HCT116 (cell line): Measurements from ENCODE around the gene DPY30. TPM values are rescaled to one million over a fixed set of nuclear protein-coding genes. Genes with fewer than 3 reads are reported as not detected.

Experiments used
- ATAC-seq: fragments of 200-7000 bp; cut with Tn5 transposase; 2 replicates; pipeline ENCODE4 v1.9.1; 2020; ENCODE audit warnings: mild to moderate bottlenecking, moderate library complexity
- BruUV-seq: library from RNA; stranded (reverse); fragments of 400-500 nt; replicated peaks from 2 replicates; lab custom pipeline; 2021; lab: Mats Ljungman, UMichigan
- CTCF ChIA-PET: fragments of 300-600 bp; sonication (Branson Sonifier 250); formaldehyde crosslinking; loops from one replicate; lab custom pipeline; 2021; ENCODE audit warnings: antibody characterized with exemption; lab: Charles Lee
- POLR2A ChIA-PET: fragments of 300-600, 350-600 bp; sonication (Branson Sonifier 250); formaldehyde crosslinking; loops from one replicate; lab custom pipeline; 2021; ENCODE audit warnings: antibody characterized with exemption; lab: Charles Lee
- RAD21 ChIA-PET, 2 experiments: fragments of 300-600 bp; sonication (Branson Sonifier 250); formaldehyde crosslinking; loops; one replicate each; lab custom pipeline; 2023; ENCODE audit warnings: low total read pairs in 2 of 2; ENCODE audit not compliant: uncharacterized antibody in 2 of 2, unreplicated experiment in 2 of 2, low non-redundant PET in 1 of 2; lab: Charles Lee
- DNase-seq: peaks from one replicate; pipeline ENCODE4 v3.0.0-alpha.2; 2010; ENCODE audit warnings: low read depth, low spot score
- H2AFZ ChIP-seq: fragments of 200-600 bp; shearing (Covaris generic), sonication (generic); 2 replicates; pipeline ENCODE4 v1.6.1; 2017; ENCODE audit warnings: low read depth, mixed run types, mixed read lengths, antibody characterized with exemption, low read length; ENCODE audit not compliant: poor library complexity, severe bottlenecking
- H3K27ac ChIP-seq: 2 replicates; pipeline ENCODE4 v1.5.1; 2012; ENCODE audit warnings: low read depth, low read length
- H3K27me3 ChIP-seq: fragments of 200-600 bp; sonication (generic); 2 replicates; pipeline ENCODE4 v1.6.1; 2016; ENCODE audit warnings: mixed run types, low read length, mixed read lengths; ENCODE audit not compliant: insufficient read depth
- H3K36me3 ChIP-seq, 2 experiments: fragments of 200-500 bp in 1 of 2; fragments of 200-600 bp in 1 of 2; sonication (Bioruptor generic) in 1 of 2; sonication (generic) in 1 of 2; 2 replicates each; pipeline versions ENCODE4 v1.5.1 to v1.6.1; 2014 to 2016; ENCODE audit warnings: low read length in 2 of 2, inconsistent platforms in 1 of 2, mixed read lengths in 1 of 2, mixed run types in 1 of 2; ENCODE audit not compliant: insufficient read depth in 2 of 2, control insufficient read depth in 1 of 2
- H3K4me1 ChIP-seq, 2 experiments: fragments of 200-600 bp in 1 of 2; sonication (generic) in 1 of 2; 2 replicates each; pipeline versions ENCODE4 v1.5.1 to v1.6.1; 2012 to 2017; ENCODE audit warnings: low read length in 2 of 2, inconsistent platforms in 1 of 2, mild to moderate bottlenecking in 1 of 2, mixed read lengths in 1 of 2, mixed run types in 1 of 2, moderate library complexity in 1 of 2; ENCODE audit not compliant: insufficient read depth in 2 of 2, control insufficient read depth in 1 of 2
- H3K4me2 ChIP-seq: fragments of 200-600 bp; sonication (generic); 2 replicates; pipeline ENCODE4 v1.6.1; 2017; ENCODE audit warnings: mixed run types, low read length, mixed read lengths
- H3K4me3 ChIP-seq, 2 experiments: fragments of 200-600 bp in 1 of 2; sonication (generic) in 1 of 2; replicated peaks in 1 of 2; 2 replicates each; pipeline ENCODE4 v1.5.1; 2011 to 2016; ENCODE audit warnings: low read length in 2 of 2, control low read depth in 1 of 2, low read depth in 1 of 2, mild to moderate bottlenecking in 1 of 2, mixed read lengths in 1 of 2, mixed run types in 1 of 2
- H3K79me2 ChIP-seq: fragments of 200-600 bp; sonication (generic); 2 replicates; pipeline ENCODE4 v1.6.1; 2017; ENCODE audit warnings: mild to moderate bottlenecking, mixed run types, low read length, moderate library complexity, mixed read lengths; ENCODE audit not compliant: insufficient read depth
- H3K9ac ChIP-seq: fragments of 200-600 bp; sonication (generic); 2 replicates; pipeline ENCODE4 v1.6.1; 2016; ENCODE audit warnings: low read length, mixed read lengths
- H3K9me2 ChIP-seq: fragments of 200-600 bp; sonication (generic), shearing (Covaris generic); 2 replicates; pipeline ENCODE4 v1.6.1; 2017; ENCODE audit warnings: mixed run types, mild to moderate bottlenecking, moderate library complexity; ENCODE audit not compliant: insufficient read depth
- H3K9me3 ChIP-seq, 2 experiments: fragments of 200-500 bp in 1 of 2; fragments of 200-600 bp in 1 of 2; sonication (Bioruptor generic) in 1 of 2; sonication (generic) in 1 of 2; 2 replicates each; pipeline ENCODE4 v1.6.1; 2014 to 2017; ENCODE audit warnings: low read length in 2 of 2, mixed read lengths in 2 of 2, inconsistent platforms in 1 of 2, low read depth in 1 of 2, mild to moderate bottlenecking in 1 of 2, mixed run types in 1 of 2, moderate library complexity in 1 of 2; ENCODE audit not compliant: control insufficient read depth in 1 of 2, insufficient read depth in 1 of 2
- H4K20me1 ChIP-seq: fragments of 200-600 bp; sonication (generic), shearing (Covaris generic); 2 replicates; pipeline ENCODE4 v1.6.1; 2017; ENCODE audit warnings: mixed run types, mild to moderate bottlenecking, moderate library complexity; ENCODE audit not compliant: insufficient read depth
- CBX3 ChIP-seq: IDR thresholded peaks from 2 replicates; pipeline ENCODE4 v1.6.1; 2012; ENCODE audit warnings: low read depth
- EGR1 ChIP-seq: IDR thresholded peaks from 2 replicates; pipeline ENCODE4 v1.6.1; 2012; ENCODE audit warnings: low read depth
- EZH2phosphoT487 ChIP-seq: fragments of 200-600 bp; IDR thresholded peaks from 2 replicates; pipeline ENCODE4 v1.6.1; 2018; ENCODE audit warnings: antibody characterized with exemption, borderline replicate concordance
- FOSL1 ChIP-seq: IDR thresholded peaks from 2 replicates; pipeline ENCODE4 v1.6.1; 2012; ENCODE audit warnings: low read depth
- JUND ChIP-seq: IDR thresholded peaks from 2 replicates; pipeline ENCODE4 v1.6.1; 2012
- SP1 ChIP-seq: IDR thresholded peaks from 2 replicates; pipeline ENCODE4 v1.6.1; 2012; ENCODE audit warnings: low read depth
- TCF7L2 ChIP-seq: IDR thresholded peaks from 2 replicates; pipeline ENCODE4 v1.7.0; 2011; ENCODE audit warnings: borderline replicate concordance, inconsistent platforms; ENCODE audit not compliant: insufficient read depth, insufficient read length; ENCODE audit errors: extremely low read depth
- YY1 ChIP-seq: IDR thresholded peaks from 2 replicates; pipeline ENCODE4 v1.6.1; 2011; ENCODE audit warnings: low read length, low read depth, moderate library complexity, mild to moderate bottlenecking; ENCODE audit not compliant: insufficient replicate concordance; ENCODE audit errors: extremely low read depth
- ZNF274 ChIP-seq: fragments of 200-500 bp; sonication (Bioruptor generic); IDR thresholded peaks from 2 replicates; pipeline ENCODE4 v1.6.1; 2014; ENCODE audit warnings: mild to moderate bottlenecking, low read depth, low read length, inconsistent platforms
- intact Hi-C: fragments of 100-400 bp; cut with micrococcal nuclease; formaldehyde crosslinking; loops from 2 replicates; pipeline ENCODE4 v1.10.0; 2022
- total RNA-seq: library from RNA; stranded (reverse); gene quantifications from one replicate; pipeline ENCODE4 v1.2.1, GENCODE V29; 2021; ENCODE audit not compliant: unreplicated experiment
- TF ChIP-seq, protein P1 (sequence below): IDR thresholded peaks from 2 replicates; pipeline ENCODE4 v1.6.1; 2012; ENCODE audit warnings: low read depth

Gene DPY30
- total RNA-seq, 1 experiment from 2014 or later, result 79.5 TPM

DNA sequence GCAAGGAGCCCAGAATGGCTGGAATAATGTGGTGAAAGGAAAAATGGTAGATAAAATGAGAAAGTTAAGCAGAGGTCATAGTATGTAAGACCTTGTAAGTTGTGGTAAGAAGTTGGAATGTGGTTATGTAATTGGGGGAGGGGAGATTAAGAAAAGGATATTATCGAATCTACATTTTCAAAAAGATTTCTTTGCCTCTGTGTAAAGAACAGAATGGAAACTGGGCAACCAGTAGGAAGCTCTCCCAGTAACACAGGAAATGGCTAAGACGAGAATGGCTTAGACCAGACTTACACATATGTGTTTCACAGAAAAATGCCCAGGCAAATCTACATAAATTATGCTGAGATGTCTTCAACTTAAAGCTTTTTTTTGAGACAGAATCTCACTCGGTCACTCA, 42.0 kb downstream of the DPY30 start:
- H2AFZ ChIP-seq, result no peak overlapping the region
- ChIA-PET CTCF (no interaction called here), RAD21 (no interaction called here), POLR2A (no interaction called here)
- no peak overlapping the region for H3K27ac ChIP-seq
- no peaks in the 10 kb centered on the region for H3K9me2 ChIP-seq
- peaks cover 9% of the 10 kb centered on the region; the same call in 1 of the 2 replicates for H4K20me1 ChIP-seq
- H3K4me3 ChIP-seq, result no peak overlapping the region
- no peaks in the 10 kb centered on the region for H3K27me3 ChIP-seq
- DNase-seq (no peak), ATAC-seq (no peak)
- TF ChIP-seq YY1, result no peak
- no peak for TF ChIP-seq EZH2phosphoT487
- TF ChIP-seq FOSL1, result no peak
- H3K79me2 ChIP-seq, result peaks cover 86% of the 10 kb centered on the region
- no peaks in the 10 kb centered on the region for H3K36me3 ChIP-seq
- no peak overlapping the region for H3K4me2 ChIP-seq
- H3K4me1 ChIP-seq, result peaks cover 0 to 18% of the 10 kb centered on the region in 2 experiments; a peak in 2 of 4 replicates
- BruUV-seq, result no TSS peak
- no peaks in the 10 kb centered on the region for H3K9me3 ChIP-seq
- intact Hi-C loops, result no loop called here
- H3K9ac ChIP-seq, result no peak overlapping the region

DNA sequence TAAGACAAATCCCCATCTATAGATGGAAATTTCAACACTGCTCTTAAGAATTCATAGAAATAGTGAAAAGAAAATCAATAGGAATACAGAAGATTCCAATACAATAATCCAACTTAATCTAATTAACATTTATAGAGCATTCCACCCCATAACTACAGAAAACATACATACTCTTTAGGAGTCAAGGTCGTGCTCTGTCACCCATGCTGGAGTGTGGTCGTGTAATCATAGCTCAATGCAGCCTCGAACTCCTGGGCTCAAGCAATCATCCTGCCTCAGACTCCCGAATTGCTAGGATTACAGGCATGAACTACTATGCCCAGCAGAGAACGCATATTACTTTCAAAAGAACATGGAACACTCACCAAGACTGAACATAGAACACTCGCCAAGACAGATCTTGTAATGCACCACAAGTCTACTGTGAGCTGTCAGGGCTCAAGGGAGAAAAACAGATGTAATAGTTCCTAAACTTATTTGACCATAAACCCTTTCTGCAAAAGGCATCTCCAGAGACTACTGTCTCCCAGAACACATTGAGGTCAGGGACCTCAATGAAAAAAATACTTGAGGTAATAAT, 42.9 kb downstream of the DPY30 start:
- intact Hi-C loops, result no loop called here

More for the DNA sequence above, 42.9 kb downstream of the DPY30 start:
- H2AFZ ChIP-seq, result no peak overlapping the region
- no peaks in the 10 kb centered on the region for H3K27me3 ChIP-seq
- H3K9ac ChIP-seq, result no peak overlapping the region
- DNase-seq (no peak), ATAC-seq (no peak)
- H3K4me3 ChIP-seq, result no peak overlapping the region
- no peaks in the 10 kb centered on the region for H3K9me3 ChIP-seq
- ChIA-PET RAD21 (no interaction called here), POLR2A (no interaction called here), CTCF (no interaction called here)
- peaks cover 88% of the 10 kb centered on the region for H3K79me2 ChIP-seq
- H3K9me2 ChIP-seq, result no peaks in the 10 kb centered on the region
- TF ChIP-seq YY1 (no peak), FOSL1 (no peak), CBX3 (no peak), TCF7L2 (no peak), SP1 (no peak), EGR1 (no peak), JUND (no peak), ZNF274 (no peak)
- TF ChIP-seq, protein P1, sequence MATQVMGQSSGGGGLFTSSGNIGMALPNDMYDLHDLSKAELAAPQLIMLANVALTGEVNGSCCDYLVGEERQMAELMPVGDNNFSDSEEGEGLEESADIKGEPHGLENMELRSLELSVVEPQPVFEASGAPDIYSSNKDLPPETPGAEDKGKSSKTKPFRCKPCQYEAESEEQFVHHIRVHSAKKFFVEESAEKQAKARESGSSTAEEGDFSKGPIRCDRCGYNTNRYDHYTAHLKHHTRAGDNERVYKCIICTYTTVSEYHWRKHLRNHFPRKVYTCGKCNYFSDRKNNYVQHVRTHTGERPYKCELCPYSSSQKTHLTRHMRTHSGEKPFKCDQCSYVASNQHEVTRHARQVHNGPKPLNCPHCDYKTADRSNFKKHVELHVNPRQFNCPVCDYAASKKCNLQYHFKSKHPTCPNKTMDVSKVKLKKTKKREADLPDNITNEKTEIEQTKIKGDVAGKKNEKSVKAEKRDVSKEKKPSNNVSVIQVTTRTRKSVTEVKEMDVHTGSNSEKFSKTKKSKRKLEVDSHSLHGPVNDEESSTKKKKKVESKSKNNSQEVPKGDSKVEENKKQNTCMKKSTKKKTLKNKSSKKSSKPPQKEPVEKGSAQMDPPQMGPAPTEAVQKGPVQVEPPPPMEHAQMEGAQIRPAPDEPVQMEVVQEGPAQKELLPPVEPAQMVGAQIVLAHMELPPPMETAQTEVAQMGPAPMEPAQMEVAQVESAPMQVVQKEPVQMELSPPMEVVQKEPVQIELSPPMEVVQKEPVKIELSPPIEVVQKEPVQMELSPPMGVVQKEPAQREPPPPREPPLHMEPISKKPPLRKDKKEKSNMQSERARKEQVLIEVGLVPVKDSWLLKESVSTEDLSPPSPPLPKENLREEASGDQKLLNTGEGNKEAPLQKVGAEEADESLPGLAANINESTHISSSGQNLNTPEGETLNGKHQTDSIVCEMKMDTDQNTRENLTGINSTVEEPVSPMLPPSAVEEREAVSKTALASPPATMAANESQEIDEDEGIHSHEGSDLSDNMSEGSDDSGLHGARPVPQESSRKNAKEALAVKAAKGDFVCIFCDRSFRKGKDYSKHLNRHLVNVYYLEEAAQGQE, result no peak
- no peak overlapping the region for H3K27ac ChIP-seq
- H3K4me2 ChIP-seq, result no peak overlapping the region
- peaks cover 9% of the 10 kb centered on the region; the same call in 1 of the 2 replicates for H4K20me1 ChIP-seq
- peaks cover 0 to 18% of the 10 kb centered on the region in 2 experiments; a peak in 2 of 4 replicates for H3K4me1 ChIP-seq
- no peaks in the 10 kb centered on the region for H3K36me3 ChIP-seq
- no TSS peak for BruUV-seq
